Right lobe of liver (tissue), 4 donors: ENCODE data around the gene STX8.

Experiments used
- POLR2A ChIP-seq: fragments of 450-650 bp; IDR thresholded peaks from one replicate; pipeline ENCODE4 v1.6.1; 2017; ENCODE audit warnings: antibody characterized with exemption, mild to moderate bottlenecking
- TF ChIP-seq, protein P1 (sequence below), 4 donors: fragments of 200-600 bp in 3 of 4; fragments of 450-650 bp in 1 of 4; IDR thresholded peaks; one replicate each; pipeline versions ENCODE4 v1.5.1 to v1.8.0; 2016 to 2022; ENCODE audit warnings: antibody characterized with exemption in 4 of 4, mild to moderate bottlenecking in 2 of 4
- donor health status: DM: no; HTN: no; CAD: no.
- donor health status: DM: no; HTN: no; CAD: no.
- donor health status: DM: no; HTN: yes; CAD: no.

DNA sequence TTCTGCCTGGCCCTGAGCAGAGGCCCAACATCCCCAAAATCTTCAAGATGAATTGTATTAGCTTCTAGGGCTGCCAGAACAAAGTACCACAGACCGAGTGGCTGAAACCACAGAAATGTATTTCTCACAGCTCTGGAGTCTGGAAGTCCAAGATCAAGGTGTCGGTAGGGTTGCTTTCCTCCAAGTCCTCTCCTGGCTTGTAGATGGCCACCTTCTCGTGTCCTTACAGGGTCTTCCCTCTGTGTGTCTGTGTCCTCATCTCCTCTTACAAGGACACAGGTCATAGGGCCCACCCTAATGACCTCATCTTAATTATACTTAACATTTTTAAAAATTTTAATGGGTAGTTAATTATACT lies 338.6 kb downstream of the STX8 start:
- TF ChIP-seq, protein P1, sequence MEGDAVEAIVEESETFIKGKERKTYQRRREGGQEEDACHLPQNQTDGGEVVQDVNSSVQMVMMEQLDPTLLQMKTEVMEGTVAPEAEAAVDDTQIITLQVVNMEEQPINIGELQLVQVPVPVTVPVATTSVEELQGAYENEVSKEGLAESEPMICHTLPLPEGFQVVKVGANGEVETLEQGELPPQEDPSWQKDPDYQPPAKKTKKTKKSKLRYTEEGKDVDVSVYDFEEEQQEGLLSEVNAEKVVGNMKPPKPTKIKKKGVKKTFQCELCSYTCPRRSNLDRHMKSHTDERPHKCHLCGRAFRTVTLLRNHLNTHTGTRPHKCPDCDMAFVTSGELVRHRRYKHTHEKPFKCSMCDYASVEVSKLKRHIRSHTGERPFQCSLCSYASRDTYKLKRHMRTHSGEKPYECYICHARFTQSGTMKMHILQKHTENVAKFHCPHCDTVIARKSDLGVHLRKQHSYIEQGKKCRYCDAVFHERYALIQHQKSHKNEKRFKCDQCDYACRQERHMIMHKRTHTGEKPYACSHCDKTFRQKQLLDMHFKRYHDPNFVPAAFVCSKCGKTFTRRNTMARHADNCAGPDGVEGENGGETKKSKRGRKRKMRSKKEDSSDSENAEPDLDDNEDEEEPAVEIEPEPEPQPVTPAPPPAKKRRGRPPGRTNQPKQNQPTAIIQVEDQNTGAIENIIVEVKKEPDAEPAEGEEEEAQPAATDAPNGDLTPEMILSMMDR (IDR thresholded peaks at IDR 0.05), result no peak
- TF ChIP-seq POLR2A, result no peak
